ENCODE data around the gene INSR. TPM values are rescaled to one million over a fixed set of nuclear protein-coding genes. Genes with fewer than 3 reads are reported as not detected.

Gene INSR
- total RNA-seq, 2 experiments from 2014 or later, result 0.87 to 1.0 TPM

GRCh38 chr19:7252364-7252763 is 41.9 kb downstream of the INSR start:
- ChIA-PET POLR2A (no interaction called here), CTCF (no interaction called here)
- Mint-ChIP-seq H3K27me3 (peaks cover 4% of the 10 kb centered on the region), H3K4me3 (no peak overlapping the region), H3K9me3 (no peaks in the 10 kb centered on the region), H3K36me3 (ENCODE audit: low read depth) (no peaks in the 10 kb centered on the region), H3K27ac (no peak overlapping the region), H3K4me1 (ENCODE audit: low read depth) (no peaks in the 10 kb centered on the region)
- no peak for TF ChIP-seq CTCF (IDR thresholded peaks at IDR 0.05)
- ATAC-seq (no peak), DNase-seq (no peak)
- intact Hi-C loops (cut with micrococcal nuclease), result no loop called here

- ATAC-seq, result no peak
- no peak overlapping the region for H3K4me3 Mint-ChIP-seq
- DNase-seq, result peak; percentile 51
- no peak for TF ChIP-seq CTCF (IDR thresholded peaks at IDR 0.05)
- H3K36me3 Mint-ChIP-seq (ENCODE audit: low read depth), result no peaks in the 10 kb centered on the region
- H3K4me1 Mint-ChIP-seq (ENCODE audit: low read depth), result no peaks in the 10 kb centered on the region
- CTCF ChIA-PET, result no interaction called here
- H3K27me3 Mint-ChIP-seq, result peaks cover 4% of the 10 kb centered on the region
- H3K27ac Mint-ChIP-seq, result no peak overlapping the region
- POLR2A ChIA-PET, result no interaction called here
- intact Hi-C loops (cut with micrococcal nuclease), result no loop called here
- peaks cover 1% of the 10 kb centered on the region for H3K9me3 Mint-ChIP-seq
These were observed 42.7 kb downstream of the INSR start for GRCh38 chr19:7251494-7251893.

GRCh38 chr19:7250951-7251350 is 43.3 kb downstream of the INSR start:
- POLR2A ChIA-PET, result no interaction called here
- Mint-ChIP-seq H3K27ac (no peak overlapping the region), H3K4me1 (ENCODE audit: low read depth) (no peaks in the 10 kb centered on the region), H3K36me3 (ENCODE audit: low read depth) (no peaks in the 10 kb centered on the region), H3K27me3 (peaks cover 4% of the 10 kb centered on the region), H3K4me3 (no peak overlapping the region), H3K9me3 (peaks cover 1% of the 10 kb centered on the region)
- DNase-seq (no peak), ATAC-seq (no peak)
- intact Hi-C loops (cut with micrococcal nuclease), result no loop called here
- CTCF ChIA-PET, result interaction anchor here (1.0 kb wide), 1 partner anchor 11 kb away, joined by 4 read pairs; no protein-coding TSS in a partner anchor
- no peak for TF ChIP-seq CTCF (IDR thresholded peaks at IDR 0.05)

GRCh38 chr19:7250057-7250596 is 44.1 kb downstream of the INSR start:
- TF ChIP-seq CTCF (IDR thresholded peaks at IDR 0.05), result no peak
- no peak overlapping the region for H3K4me3 Mint-ChIP-seq
- peaks cover 4% of the 10 kb centered on the region for H3K27me3 Mint-ChIP-seq
- no peaks in the 10 kb centered on the region for H3K4me1 Mint-ChIP-seq (ENCODE audit: low read depth)
- DNase-seq, result no peak
- H3K9me3 Mint-ChIP-seq, result peaks cover 1% of the 10 kb centered on the region
- ChIA-PET CTCF (interaction anchor here (1.0 kb wide), 1 partner anchor 11 kb away, joined by 4 read pairs; no protein-coding TSS in a partner anchor), POLR2A (no interaction called here)
- ATAC-seq, result no peak
- H3K36me3 Mint-ChIP-seq (ENCODE audit: low read depth), result no peaks in the 10 kb centered on the region
- intact Hi-C loops (cut with micrococcal nuclease), result no loop called here
- H3K27ac Mint-ChIP-seq, result no peak overlapping the region

- Mint-ChIP-seq H3K27me3 (peaks cover 4% of the 10 kb centered on the region), H3K36me3 (ENCODE audit: low read depth) (no peaks in the 10 kb centered on the region), H3K4me3 (no peak overlapping the region), H3K9me3 (peaks cover 1% of the 10 kb centered on the region), H3K27ac (no peak overlapping the region), H3K4me1 (ENCODE audit: low read depth) (no peaks in the 10 kb centered on the region)
- ChIA-PET POLR2A (no interaction called here), CTCF (interaction anchor here (1.1 kb wide), 1 partner anchor 62 kb away, joined by 3 read pairs; no protein-coding TSS in a partner anchor)
- intact Hi-C loops (cut with micrococcal nuclease), result no loop called here
- no peak for ATAC-seq
- DNase-seq, result no peak
- TF ChIP-seq CTCF (IDR thresholded peaks at IDR 0.05), result no peak
These were observed 47.1 kb downstream of the INSR start for GRCh38 chr19:7247155-7247554.

All from activated CD8-positive, alpha-beta T cell treated with anti-CD3 and anti-CD28 coated beads for 36 hours (primary cell).